Measurements from ENCODE around the gene NTM.
A peak's percentile ranks its signal among the peaks of the same experiment; 100 is the strongest.
"Not testable (repeated sequence)": the region's sequence is repeated elsewhere in the genome, so short reads cannot be mapped to it uniquely, and the experiment has no call there.

NTM gene

GRCh38 chr11:131334601-131335000 is 35.8 kb upstream of the NTM start:
- TF ChIP-seq, protein P1, sequence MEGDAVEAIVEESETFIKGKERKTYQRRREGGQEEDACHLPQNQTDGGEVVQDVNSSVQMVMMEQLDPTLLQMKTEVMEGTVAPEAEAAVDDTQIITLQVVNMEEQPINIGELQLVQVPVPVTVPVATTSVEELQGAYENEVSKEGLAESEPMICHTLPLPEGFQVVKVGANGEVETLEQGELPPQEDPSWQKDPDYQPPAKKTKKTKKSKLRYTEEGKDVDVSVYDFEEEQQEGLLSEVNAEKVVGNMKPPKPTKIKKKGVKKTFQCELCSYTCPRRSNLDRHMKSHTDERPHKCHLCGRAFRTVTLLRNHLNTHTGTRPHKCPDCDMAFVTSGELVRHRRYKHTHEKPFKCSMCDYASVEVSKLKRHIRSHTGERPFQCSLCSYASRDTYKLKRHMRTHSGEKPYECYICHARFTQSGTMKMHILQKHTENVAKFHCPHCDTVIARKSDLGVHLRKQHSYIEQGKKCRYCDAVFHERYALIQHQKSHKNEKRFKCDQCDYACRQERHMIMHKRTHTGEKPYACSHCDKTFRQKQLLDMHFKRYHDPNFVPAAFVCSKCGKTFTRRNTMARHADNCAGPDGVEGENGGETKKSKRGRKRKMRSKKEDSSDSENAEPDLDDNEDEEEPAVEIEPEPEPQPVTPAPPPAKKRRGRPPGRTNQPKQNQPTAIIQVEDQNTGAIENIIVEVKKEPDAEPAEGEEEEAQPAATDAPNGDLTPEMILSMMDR (IDR thresholded peaks at IDR 0.05; ENCODE audit: borderline replicate concordance, insufficient read depth, low read depth, low read length): no peak
- H3K4me3 ChIP-seq (ENCODE audit: low read depth, low read length): no peak overlapping the region

DNA sequence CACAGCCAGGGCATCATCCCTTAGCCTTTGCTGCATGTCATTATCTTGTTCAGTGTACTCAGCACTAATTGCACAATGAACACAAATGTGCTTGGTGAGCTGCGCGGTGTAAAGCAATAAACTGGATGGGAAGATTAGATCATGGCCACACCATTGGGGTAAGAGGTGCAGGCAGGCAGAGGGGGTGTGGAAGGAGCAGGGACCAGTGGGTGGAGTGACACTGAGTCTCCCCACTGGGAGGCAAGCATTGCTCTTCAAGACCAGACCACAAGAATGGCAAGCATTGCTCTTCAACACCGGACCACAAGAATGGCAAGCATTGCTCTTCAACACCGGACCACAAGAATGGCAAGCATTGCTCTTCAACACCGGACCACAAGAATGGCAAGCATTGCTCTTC is 28.5 kb upstream of the NTM start:
- not testable (repeated sequence) for H3K4me3 ChIP-seq (ENCODE audit: low read depth, low read length)

DNA sequence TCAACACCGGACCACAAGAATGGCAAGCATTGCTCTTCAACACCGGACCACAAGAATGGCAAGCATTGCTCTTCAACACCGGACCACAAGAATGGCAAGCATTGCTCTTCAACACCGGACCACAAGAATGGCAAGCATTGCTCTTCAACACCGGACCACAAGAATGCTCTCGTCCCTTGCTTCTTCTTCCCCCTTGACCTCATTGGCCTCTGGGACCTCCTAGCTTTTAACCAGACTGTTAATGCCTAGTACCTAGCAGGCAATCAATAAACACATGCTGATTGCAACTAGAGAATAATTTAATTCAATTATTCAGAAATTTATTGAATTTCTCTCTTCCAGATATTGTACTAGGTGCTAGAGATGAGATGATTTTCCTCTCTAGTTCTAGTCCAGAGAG is 28.0 kb upstream of the NTM start:
- not testable (repeated sequence) for H3K4me3 ChIP-seq (ENCODE audit: low read depth, low read length)

DNA sequence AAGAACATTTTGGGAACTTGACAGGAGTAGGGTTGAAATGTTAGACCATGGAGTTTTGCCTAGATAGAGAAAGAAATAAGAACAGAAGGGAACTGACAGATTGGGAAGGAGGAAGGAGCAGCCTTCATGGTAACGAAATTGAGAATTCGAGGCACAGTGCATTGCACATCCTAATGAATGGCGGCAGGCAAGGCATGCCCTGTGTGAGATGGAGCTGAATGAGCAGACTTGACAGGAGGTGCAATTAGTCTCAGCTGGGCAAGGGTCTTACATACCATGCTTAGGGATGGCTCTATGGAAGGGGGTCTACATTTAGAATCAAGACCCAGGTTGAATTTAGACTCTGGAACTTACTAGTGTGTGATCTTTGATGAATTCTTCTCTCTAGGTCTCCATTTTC is 25.0 kb upstream of the NTM start:
- H3K4me3 ChIP-seq (ENCODE audit: low read depth, low read length): no peak overlapping the region
- TF ChIP-seq, protein P1 (IDR thresholded peaks at IDR 0.05; ENCODE audit: borderline replicate concordance, insufficient read depth, low read depth, low read length): no peak

- TF ChIP-seq, protein P1 (IDR thresholded peaks at IDR 0.05; ENCODE audit: borderline replicate concordance, insufficient read depth, low read depth, low read length): peak; percentile 16; the same call in 1 of the 2 replicates
- no peak overlapping the region for H3K4me3 ChIP-seq (ENCODE audit: low read depth, low read length)
Observed at GRCh38 chr11:131349368-131350086, 20.9 kb upstream of the NTM start.

DNA sequence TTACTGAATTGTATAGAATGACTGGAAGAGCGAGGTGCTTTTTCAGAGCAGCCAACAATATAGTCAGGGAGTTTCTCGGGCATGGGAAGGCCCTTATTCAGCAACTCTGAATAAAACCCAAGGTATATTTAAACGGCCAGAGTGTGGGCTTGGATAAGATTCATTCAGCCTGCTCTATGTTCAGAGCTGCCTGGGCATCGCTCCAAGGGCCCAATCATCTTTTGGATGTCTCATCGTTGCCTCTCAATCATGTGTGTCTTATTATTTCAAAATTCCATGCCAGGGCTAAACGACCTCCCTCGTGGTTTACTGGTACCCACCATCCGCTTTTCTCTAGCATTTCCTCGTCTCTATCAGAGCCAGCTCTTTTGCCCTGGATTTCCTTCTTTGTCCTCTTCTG is 19.5 kb upstream of the NTM start:
- no peak overlapping the region for H3K4me3 ChIP-seq (ENCODE audit: low read depth, low read length)
- TF ChIP-seq, protein P1 (IDR thresholded peaks at IDR 0.05; ENCODE audit: borderline replicate concordance, insufficient read depth, low read depth, low read length): no peak

GRCh38 chr11:131351848-131352247 is 18.6 kb upstream of the NTM start:
- TF ChIP-seq, protein P1 (IDR thresholded peaks at IDR 0.05; ENCODE audit: borderline replicate concordance, insufficient read depth, low read depth, low read length): no peak

GRCh38 chr11:131353766-131354165 is 16.6 kb upstream of the NTM start:
- TF ChIP-seq, protein P1 (IDR thresholded peaks at IDR 0.05; ENCODE audit: borderline replicate concordance, insufficient read depth, low read depth, low read length): no peak

More at GRCh38 chr11:131351848-131352247, 18.6 kb upstream of the NTM start:
- no peak overlapping the region for H3K4me3 ChIP-seq (ENCODE audit: low read depth, low read length)

More at GRCh38 chr11:131353766-131354165, 16.6 kb upstream of the NTM start:
- H3K4me3 ChIP-seq (ENCODE audit: low read depth, low read length): no peak overlapping the region

Measured in GM12875 (cell line).